CD14-positive monocyte (primary cell): ENCODE results near the gene HCRT. TPM values are rescaled to one million over a fixed set of nuclear protein-coding genes. Genes with fewer than 3 reads are reported as not detected.

ENCODE experiments used
- DNase-seq, 3 donors: peaks; one replicate each; pipeline ENCODE4 v3.0.0-alpha.2; 2011 to 2022
- H2AFZ ChIP-seq: 2 replicates; pipeline ENCODE4 v1.6.0; 2012; ENCODE audit warnings: mild to moderate bottlenecking, low read depth, low read length, inconsistent platforms; ENCODE audit not compliant: insufficient read depth, poor library complexity, severe bottlenecking
- H3K27ac ChIP-seq, 2 donors: 1 replicate in 1 of 2; 2 replicates in 1 of 2; pipeline ENCODE4 v1.5.1; 2012 to 2013; ENCODE audit warnings: low read length in 2 of 2, control low read depth in 1 of 2, inconsistent platforms in 1 of 2, low read depth in 1 of 2, mild to moderate bottlenecking in 1 of 2
- H3K27me3 ChIP-seq, 2 donors: one replicate each; pipeline versions ENCODE4 v1.6.0 to v1.6.1; 2011 to 2013; ENCODE audit warnings: low read length in 2 of 2; ENCODE audit not compliant: control insufficient read depth in 2 of 2, insufficient read depth in 2 of 2
- H3K36me3 ChIP-seq, 2 donors: replicated peaks in 1 of 2; 1 replicate in 1 of 2; 2 replicates in 1 of 2; pipeline versions ENCODE4 v1.5.1 to v1.6.1; 2012 to 2013; ENCODE audit warnings: low read length in 2 of 2, control low read depth in 1 of 2, inconsistent platforms in 1 of 2, mild to moderate bottlenecking in 1 of 2; ENCODE audit not compliant: insufficient read depth in 2 of 2, control insufficient read depth in 1 of 2
- H3K4me1 ChIP-seq, 2 donors: 1 replicate in 1 of 2; 2 replicates in 1 of 2; pipeline versions ENCODE4 v1.5.1 to v1.6.1; 2012 to 2013; ENCODE audit warnings: low read length in 2 of 2, control low read depth in 1 of 2, inconsistent platforms in 1 of 2, mild to moderate bottlenecking in 1 of 2, moderate library complexity in 1 of 2; ENCODE audit not compliant: insufficient read depth in 2 of 2, control insufficient read depth in 1 of 2
- H3K4me2 ChIP-seq: replicated peaks from 2 replicates; pipeline ENCODE3; 2012; ENCODE audit warnings: low read length, moderate library complexity, mild to moderate bottlenecking; ENCODE audit not compliant: poor library complexity, severe bottlenecking; ENCODE audit errors: extremely low read depth
- H3K4me3 ChIP-seq, 3 experiments: fragments of 200-600 bp in 1 of 3; sonication (generic) in 1 of 3; replicated peaks in 1 of 3; 1 replicate in 2 of 3; 2 replicates in 1 of 3; pipeline ENCODE4 v1.5.1; 2011 to 2013; ENCODE audit warnings: low read length in 3 of 3, mild to moderate bottlenecking in 3 of 3, control low read depth in 2 of 3, low read depth in 2 of 3, inconsistent platforms in 1 of 3, moderate library complexity in 1 of 3
- H3K79me2 ChIP-seq: 2 replicates; pipeline ENCODE4 v1.6.0; 2012; ENCODE audit warnings: mild to moderate bottlenecking, control low read depth, inconsistent platforms, low read length, moderate library complexity; ENCODE audit not compliant: insufficient read depth
- H3K9ac ChIP-seq: 2 replicates; pipeline ENCODE4 v1.6.0; 2017; ENCODE audit warnings: low read length, mild to moderate bottlenecking; ENCODE audit not compliant: insufficient read depth, poor library complexity, severe bottlenecking
- H3K9me3 ChIP-seq, 2 donors: replicated peaks in 1 of 2; 1 replicate in 1 of 2; 2 replicates in 1 of 2; pipeline versions ENCODE4 v1.5.1 to v1.6.1; 2012 to 2013; ENCODE audit warnings: low read length in 2 of 2, control low read depth in 1 of 2; ENCODE audit not compliant: control insufficient read depth in 1 of 2, insufficient read depth in 1 of 2
- H4K20me1 ChIP-seq: 2 replicates; pipeline ENCODE4 v1.6.0; 2012; ENCODE audit warnings: mild to moderate bottlenecking, low read length, control low read depth, moderate library complexity; ENCODE audit not compliant: insufficient read depth
- H3K27ac Mint-ChIP-seq, 7 donors: one replicate each; pipeline ENCODE4 v1.8.0; 2020; ENCODE audit warnings: mild to moderate bottlenecking in 7 of 7, mixed read lengths in 7 of 7, moderate library complexity in 6 of 7, inconsistent platforms in 2 of 7
- H3K27me3 Mint-ChIP-seq, 3 donors: one replicate each; pipeline ENCODE4 v1.8.0; 2021 to 2022; ENCODE audit warnings: low read depth in 3 of 3, mild to moderate bottlenecking in 3 of 3, mixed read lengths in 3 of 3, moderate library complexity in 3 of 3, inconsistent platforms in 1 of 3
- H3K36me3 Mint-ChIP-seq, 2 donors: one replicate each; pipeline ENCODE4 v1.8.0; 2020; ENCODE audit warnings: mixed read lengths in 2 of 2, inconsistent platforms in 1 of 2, mild to moderate bottlenecking in 1 of 2
- H3K4me1 Mint-ChIP-seq: one replicate; pipeline ENCODE4 v1.8.0; 2020; ENCODE audit warnings: mild to moderate bottlenecking, mixed read lengths
- H3K4me3 Mint-ChIP-seq, 2 donors: one replicate each; pipeline ENCODE4 v1.8.0; 2020; ENCODE audit warnings: mild to moderate bottlenecking in 2 of 2, mixed read lengths in 2 of 2, moderate library complexity in 1 of 2
- H3K9me3 Mint-ChIP-seq, 7 donors: one replicate each; pipeline ENCODE4 v1.8.0; 2020 to 2022; ENCODE audit warnings: mixed read lengths in 7 of 7, mild to moderate bottlenecking in 6 of 7, moderate library complexity in 6 of 7, inconsistent platforms in 2 of 7
- CTCF ChIP-seq: fragments of 200-600 bp; IDR thresholded peaks from one replicate; pipeline ENCODE4 v1.8.0; 2022; ENCODE audit warnings: antibody characterized with exemption, mild to moderate bottlenecking
- WGBS: methylation state at CpG from one replicate; pipeline ENCODE4 v1.1.5; 2013; ENCODE audit warnings: missing lambda C conversion rate; ENCODE audit not compliant: insufficient coverage; 5-methylcytosine and 5-hydroxymethylcytosine counted together
- intact Hi-C, 2 donors: fragments of 100-400 bp; cut with micrococcal nuclease; formaldehyde crosslinking; loops; one replicate each; pipeline versions ENCODE4 v1.15.0 to v1.15.1; 2023
- polyA plus RNA-seq, 3 donors: library from polyadenylated mRNA; depleted of rRNA in 1 of 3; unstranded in 2 of 3; stranded (reverse) in 1 of 3; fragments of 300-500 nt in 2 of 3; fragments of >200 nt in 1 of 3; fragmentation: Illumina TruSeq in 2 of 3; gene quantifications; 1 replicate in 2 of 3; 2 replicates in 1 of 3; pipeline ENCODE4 v1.2.3, GENCODE V29; 2012 to 2021

HCRT gene
- polyA plus RNA-seq, 3 donors = not detected

GRCh38 chr17:42138749-42139492, 46.3 kb downstream of the HCRT start:
- Mint-ChIP-seq H3K36me3 (peaks cover 22 to 67% of the 10 kb centered on the region in 2 donors), H3K27me3 (no peaks in the 10 kb centered on the region), H3K27ac (peak overlapping the region in 4 of 7 donors; percentile 2 to 40 (median 26)), H3K4me1 (peaks cover 59% of the 10 kb centered on the region), H3K9me3 (no peaks in the 10 kb centered on the region), H3K4me3 (no peak overlapping the region)
- Histone ChIP-seq H4K20me1 (peaks cover 97% of the 10 kb centered on the region), H3K79me2 (peaks cover 95% of the 10 kb centered on the region), H3K9me3 (no peaks in the 10 kb centered on the region), H3K27me3 (no peaks in the 10 kb centered on the region), H3K36me3 (peaks cover 25 to 83% of the 10 kb centered on the region in 2 donors), H3K4me2 (no peak overlapping the region), H3K4me3 (no peak overlapping the region), H2AFZ (no peak overlapping the region), H3K27ac (peak overlapping the region in 1 of 2 donors; percentile 51), H3K4me1 (peaks cover 29 to 45% of the 10 kb centered on the region in 2 donors), H3K9ac (no peak overlapping the region)
- DNase-seq = no peak
- WGBS = 95% methylated on average over 6 of the region's 7 CpGs
- intact Hi-C loops = no loop called here
- no peak for TF ChIP-seq CTCF

- no peak overlapping the region for H3K9ac ChIP-seq
- H3K4me2 ChIP-seq = peak overlapping the region; percentile 52
- H3K79me2 ChIP-seq = peaks cover 91% of the 10 kb centered on the region
- TF ChIP-seq CTCF = no peak
- Mint-ChIP-seq H3K4me1 (peaks cover 65% of the 10 kb centered on the region), H3K4me3 (no peak overlapping the region), H3K27ac (peak overlapping the region in 6 of 7 donors; percentile 63 to 94 (median 90)), H3K9me3 (no peaks in the 10 kb centered on the region), H3K36me3 (peaks cover 13 to 49% of the 10 kb centered on the region in 2 donors), H3K27me3 (no peaks in the 10 kb centered on the region)
- H3K9me3 ChIP-seq = no peaks in the 10 kb centered on the region
- H4K20me1 ChIP-seq = peaks cover 97% of the 10 kb centered on the region
- no peaks in the 10 kb centered on the region for H3K27me3 ChIP-seq
- intact Hi-C loops = no loop called here
- peaks cover 52 to 63% of the 10 kb centered on the region in 2 donors for H3K4me1 ChIP-seq
- WGBS = 100% methylated on average over 2 of the region's 3 CpGs
- no peak for DNase-seq
- H3K4me3 ChIP-seq = peak overlapping the region in 1 of 3 experiments; percentile 37
- no peak overlapping the region for H2AFZ ChIP-seq
- peaks cover 13 to 64% of the 10 kb centered on the region in 2 donors for H3K36me3 ChIP-seq
- H3K27ac ChIP-seq = peak overlapping the region; percentile 59 to 84
These were observed 48.6 kb downstream of the HCRT start for GRCh38 chr17:42136654-42137051.
